Activated CD8-positive, alpha-beta memory T cell treated with anti-CD3 and anti-CD28 coated beads for 24 hours (primary cell): ENCODE measurements around the gene RAI1.
"Not testable (repeated sequence)": the region's sequence is repeated elsewhere in the genome, so short reads cannot be mapped to it uniquely, and the experiment has no call there.

ENCODE experiments used
- DNase-seq: peaks from one replicate; pipeline ENCODE4 v3.0.0-alpha.2; 2020

RAI1 gene

GRCh38 chr17:17681744-17682292 lies 560 bp downstream of the RAI1 start:
- DNase-seq: no peak

GRCh38 chr17:17682293-17682736 lies 1.1 kb downstream of the RAI1 start:
- peak; percentile 84 for DNase-seq

- DNase-seq: peak; percentile 86
These were observed 1.8 kb downstream of the RAI1 start for GRCh38 chr17:17682737-17683680.

- no peak for DNase-seq
These were observed 2.6 kb downstream of the RAI1 start for GRCh38 chr17:17683710-17684365.

- DNase-seq: no peak
These were observed 3.9 kb downstream of the RAI1 start for GRCh38 chr17:17684906-17685774.

GRCh38 chr17:17685775-17686291 lies 4.6 kb downstream of the RAI1 start:
- DNase-seq: no peak

- no peak for DNase-seq
These were observed 8.1 kb downstream of the RAI1 start for GRCh38 chr17:17689312-17689711.

- not testable (repeated sequence) for DNase-seq
These were observed 9.0 kb downstream of the RAI1 start for GRCh38 chr17:17690233-17690632.

- no peak for DNase-seq
These were observed 10.4 kb downstream of the RAI1 start for GRCh38 chr17:17691468-17692263.

- DNase-seq: no peak
These were observed 11.3 kb downstream of the RAI1 start for GRCh38 chr17:17692353-17693252.

- no peak for DNase-seq
These were observed 12.3 kb downstream of the RAI1 start for GRCh38 chr17:17693253-17694168.

GRCh38 chr17:17694169-17695081 lies 13.2 kb downstream of the RAI1 start:
- DNase-seq: peak; percentile 89

- DNase-seq: no peak
These were observed 14.8 kb downstream of the RAI1 start for GRCh38 chr17:17696085-17696484.

GRCh38 chr17:17696882-17697633 lies 15.8 kb downstream of the RAI1 start:
- no peak for DNase-seq

- DNase-seq: no peak
These were observed 17.1 kb downstream of the RAI1 start for GRCh38 chr17:17698371-17698770.

GRCh38 chr17:17698869-17699351 lies 17.7 kb downstream of the RAI1 start:
- no peak for DNase-seq

GRCh38 chr17:17699491-17699890 lies 18.2 kb downstream of the RAI1 start:
- DNase-seq: no peak
